Activated naive CD8-positive, alpha-beta T cell (primary cell): ENCODE data around the gene NCAPD2.

Experiments
- H3K27ac Mint-ChIP-seq: one replicate; pipeline ENCODE4 v1.8.0; 2021; ENCODE audit warnings: mixed read lengths
- H3K27me3 Mint-ChIP-seq: one replicate; pipeline ENCODE4 v1.8.0; 2021; ENCODE audit warnings: mixed read lengths
- H3K36me3 Mint-ChIP-seq: one replicate; pipeline ENCODE4 v1.8.0; 2021; ENCODE audit warnings: mixed read lengths
- H3K4me1 Mint-ChIP-seq: one replicate; pipeline ENCODE4 v1.8.0; 2021; ENCODE audit warnings: low read depth, mixed read lengths
- H3K4me3 Mint-ChIP-seq: one replicate; pipeline ENCODE4 v1.8.0; 2021; ENCODE audit warnings: mild to moderate bottlenecking, mixed read lengths
- H3K9me3 Mint-ChIP-seq: one replicate; pipeline ENCODE4 v1.8.0; 2021; ENCODE audit warnings: low read depth, mixed read lengths

Gene NCAPD2

DNA sequence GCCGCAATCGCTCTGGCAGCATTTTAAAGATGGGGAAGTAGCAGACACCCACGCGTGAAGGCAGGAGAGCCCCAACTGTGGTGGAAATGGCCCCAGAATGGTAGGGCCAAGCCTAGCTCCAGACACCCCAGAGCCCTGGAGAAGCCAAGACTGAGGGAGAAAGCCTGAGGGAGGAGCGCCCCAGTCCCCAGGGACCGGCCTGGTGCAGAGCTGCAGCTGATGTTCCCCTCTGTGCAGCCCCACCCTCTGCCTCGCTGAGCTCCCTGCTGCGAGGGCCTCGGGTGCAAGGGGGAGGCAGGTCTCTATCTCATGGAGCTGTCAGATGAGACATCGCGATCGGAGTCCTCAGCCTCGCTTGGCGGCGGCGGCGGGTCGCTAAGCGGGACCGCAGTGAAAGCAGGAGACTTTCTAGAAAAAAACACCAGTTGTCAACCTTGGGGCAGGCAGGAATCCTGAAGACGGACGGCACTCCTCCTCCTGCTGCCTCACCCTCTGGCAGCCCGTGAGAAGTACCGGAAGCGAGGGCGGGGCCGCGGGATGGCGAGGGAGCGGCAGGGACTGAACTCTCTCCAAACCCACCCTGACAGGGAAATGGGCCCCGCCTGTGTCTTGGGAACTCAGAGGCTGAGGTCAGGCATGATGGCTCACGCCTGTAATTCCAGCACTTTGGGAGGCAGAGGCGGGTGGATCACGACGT is 46.4 kb downstream of the NCAPD2 start:
- Mint-ChIP-seq H3K4me3 (peak overlapping the region; percentile 76), H3K4me1 (peaks cover 34% of the 10 kb centered on the region), H3K36me3 (peaks cover 6% of the 10 kb centered on the region), H3K27me3 (no peaks in the 10 kb centered on the region), H3K27ac (peak overlapping the region; percentile 83), H3K9me3 (no peaks in the 10 kb centered on the region)

DNA sequence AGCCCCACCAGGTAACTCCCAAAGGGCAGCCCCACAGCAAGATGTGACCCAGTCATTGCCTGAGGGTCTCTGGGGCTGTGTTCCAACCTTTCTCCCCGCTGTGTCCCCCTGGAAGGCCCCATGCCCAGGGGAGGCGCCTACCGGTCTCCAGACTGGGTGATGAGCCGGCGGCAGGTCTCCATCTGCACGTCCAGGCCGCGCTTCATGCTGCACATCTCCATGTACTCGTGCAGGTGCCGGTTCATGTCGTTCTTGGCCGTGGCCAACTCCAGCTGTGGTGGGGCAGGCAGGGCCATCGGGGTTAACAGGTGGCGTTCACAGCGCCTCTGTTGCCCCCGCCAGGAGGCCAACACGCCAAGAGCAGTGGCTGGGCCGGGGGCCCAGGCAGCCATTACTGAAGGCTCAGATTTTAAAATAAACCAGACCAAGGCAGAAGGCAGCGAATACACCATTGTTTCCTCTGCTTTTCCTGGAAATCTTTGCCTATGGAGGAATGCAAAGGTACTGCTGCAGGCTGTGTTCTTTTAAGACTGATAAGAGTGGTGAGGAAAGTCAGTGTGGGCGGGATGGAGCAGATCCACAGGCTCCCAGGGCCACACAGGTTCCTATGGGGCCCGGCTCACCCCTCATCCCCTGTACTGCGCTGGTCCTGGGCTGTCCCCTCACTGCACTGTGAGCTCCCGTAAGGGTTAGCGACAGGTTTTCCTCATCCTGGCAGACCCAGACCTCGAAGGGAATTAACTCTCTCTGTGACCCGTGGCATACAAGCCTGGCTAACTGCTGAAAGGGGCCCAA is 47.7 kb downstream of the NCAPD2 start:
- H3K36me3 Mint-ChIP-seq: peaks cover 8% of the 10 kb centered on the region
- H3K27me3 Mint-ChIP-seq: no peaks in the 10 kb centered on the region
- H3K27ac Mint-ChIP-seq: no peak overlapping the region
- no peak overlapping the region for H3K4me3 Mint-ChIP-seq
- H3K4me1 Mint-ChIP-seq: peaks cover 31% of the 10 kb centered on the region
- H3K9me3 Mint-ChIP-seq: no peaks in the 10 kb centered on the region

DNA sequence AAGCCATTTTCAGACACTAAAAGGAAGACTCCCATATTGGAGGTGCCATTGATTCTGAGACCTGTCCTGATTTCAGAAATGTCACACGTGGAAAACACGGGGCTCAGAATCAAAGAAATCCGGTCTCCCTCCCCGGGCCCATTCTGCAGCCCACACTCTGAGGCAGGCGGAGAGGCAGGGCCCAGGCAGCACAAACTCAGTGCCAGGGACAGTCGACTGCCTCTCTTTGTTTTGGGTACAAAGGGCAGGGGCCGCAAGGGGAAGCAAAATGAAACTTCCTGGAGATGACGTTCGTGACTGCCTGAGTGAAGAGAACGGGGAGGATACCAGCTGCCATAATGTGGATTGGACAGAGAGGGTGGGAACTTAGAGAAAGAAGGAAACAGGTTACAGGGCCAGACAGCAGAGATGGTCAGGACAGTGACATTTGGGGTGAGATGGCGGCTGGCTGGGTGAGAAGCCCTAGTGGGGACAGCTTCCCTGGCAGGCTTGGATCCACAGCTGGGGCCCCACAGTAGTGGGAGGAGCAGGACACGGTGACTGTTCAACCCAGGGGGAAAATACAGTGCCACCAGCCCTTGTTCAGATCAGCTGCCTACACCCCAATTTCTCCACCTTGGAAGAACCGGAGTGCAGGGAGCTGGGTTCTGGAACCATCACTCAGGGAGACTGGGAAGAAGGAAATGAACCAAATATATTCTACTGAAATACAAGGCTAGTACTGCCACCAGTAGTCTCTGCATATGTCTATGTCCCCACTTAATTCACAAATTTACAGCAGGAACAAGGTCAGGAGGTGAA is 48.5 kb downstream of the NCAPD2 start:
- H3K27ac Mint-ChIP-seq: peak overlapping the region; percentile 22
- H3K36me3 Mint-ChIP-seq: peaks cover 8% of the 10 kb centered on the region

DNA sequence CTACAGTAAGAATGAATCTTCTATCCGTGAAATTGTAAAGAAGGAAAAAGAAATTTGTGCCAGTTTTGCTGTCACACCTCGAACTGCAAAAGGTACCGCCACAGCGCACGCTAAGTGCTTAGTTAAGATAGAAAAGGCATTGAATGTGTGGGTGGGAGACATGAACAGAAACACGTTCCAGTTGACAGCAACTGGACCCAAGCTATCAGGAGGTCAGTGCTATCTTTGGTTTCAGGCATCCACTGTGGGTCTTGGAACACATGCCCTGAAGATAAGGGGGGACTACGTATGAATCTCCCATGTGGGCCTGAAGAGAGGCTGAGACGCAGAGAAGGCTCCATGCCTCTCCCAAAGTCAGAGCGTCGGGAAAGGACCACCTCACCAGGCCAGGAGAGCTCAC is 52.1 kb downstream of the NCAPD2 start:
- Mint-ChIP-seq H3K36me3 (peaks cover 5% of the 10 kb centered on the region), H3K27me3 (no peaks in the 10 kb centered on the region), H3K4me3 (no peak overlapping the region), H3K9me3 (no peaks in the 10 kb centered on the region), H3K4me1 (peaks cover 5% of the 10 kb centered on the region), H3K27ac (no peak overlapping the region)

More for the DNA sequence above, 48.5 kb downstream of the NCAPD2 start:
- no peak overlapping the region for H3K4me3 Mint-ChIP-seq
- no peaks in the 10 kb centered on the region for H3K27me3 Mint-ChIP-seq
- H3K4me1 Mint-ChIP-seq: peaks cover 26% of the 10 kb centered on the region
- H3K9me3 Mint-ChIP-seq: no peaks in the 10 kb centered on the region

DNA sequence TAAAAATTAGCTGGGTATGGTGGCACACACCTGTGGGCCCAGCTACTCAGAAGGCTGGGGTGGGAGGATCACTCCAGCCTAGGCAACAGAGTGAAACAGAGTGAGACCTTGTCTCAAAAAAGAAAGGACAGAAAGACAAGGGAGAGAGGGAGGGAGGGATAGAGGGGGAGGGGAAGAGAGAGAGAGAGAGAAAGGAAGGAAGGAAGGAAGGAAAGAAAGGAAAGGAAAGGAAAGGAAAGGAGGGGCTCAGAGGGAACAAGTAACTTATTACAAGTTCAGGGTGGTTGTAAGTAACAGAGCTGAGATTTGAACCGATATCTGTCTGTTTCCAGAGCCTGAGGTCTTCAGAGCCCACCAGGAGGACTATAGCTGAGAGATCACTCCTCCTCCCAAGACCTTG is 53.7 kb downstream of the NCAPD2 start:
- no peaks in the 10 kb centered on the region for H3K27me3 Mint-ChIP-seq
- no peak overlapping the region for H3K27ac Mint-ChIP-seq
- H3K36me3 Mint-ChIP-seq: peaks cover 5% of the 10 kb centered on the region
- peaks cover 17% of the 10 kb centered on the region for H3K4me1 Mint-ChIP-seq
- no peak overlapping the region for H3K4me3 Mint-ChIP-seq
- no peaks in the 10 kb centered on the region for H3K9me3 Mint-ChIP-seq

DNA sequence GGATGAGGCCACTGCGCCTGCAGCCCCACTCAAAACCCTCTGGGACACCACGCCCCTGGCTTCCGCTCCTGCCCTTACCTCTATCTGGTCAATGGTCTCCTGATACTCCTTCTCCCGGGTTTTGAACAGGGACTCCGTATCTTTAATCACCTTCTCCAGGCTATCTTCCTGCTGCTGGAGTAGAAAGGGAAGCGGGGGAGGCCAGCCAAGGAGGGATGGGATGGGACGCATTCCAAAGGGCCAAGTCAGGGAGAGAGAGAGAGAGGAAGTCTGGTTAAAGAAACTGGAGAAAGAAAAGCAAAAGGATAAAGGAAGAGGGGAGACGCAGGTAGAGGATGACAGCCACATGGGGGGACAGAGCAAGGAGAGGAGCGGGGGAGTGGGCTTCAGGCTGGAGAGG is 54.1 kb downstream of the NCAPD2 start:
- Mint-ChIP-seq H3K27me3 (no peaks in the 10 kb centered on the region), H3K9me3 (no peaks in the 10 kb centered on the region), H3K4me3 (no peak overlapping the region), H3K4me1 (peaks cover 21% of the 10 kb centered on the region), H3K36me3 (peaks cover 5% of the 10 kb centered on the region), H3K27ac (no peak overlapping the region)

DNA sequence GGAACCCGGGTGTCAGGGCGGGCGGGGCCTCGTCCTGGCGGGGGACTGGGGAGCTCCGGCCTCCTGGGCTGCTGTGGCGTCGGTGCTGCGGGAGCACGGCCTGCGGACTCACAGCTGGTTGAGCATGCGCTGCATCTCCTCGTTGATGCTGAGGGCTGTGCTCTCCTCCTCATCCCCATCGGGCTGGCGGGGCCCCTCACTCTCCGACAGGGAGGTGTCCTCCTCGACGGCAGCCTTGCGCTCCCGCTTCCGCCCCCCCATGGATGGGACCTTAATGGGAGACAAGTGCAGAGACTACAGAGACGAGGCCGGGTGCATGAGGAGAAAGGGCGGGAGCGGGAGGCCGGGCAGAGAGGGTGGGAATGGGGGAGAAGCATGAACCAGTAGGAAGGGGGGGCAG is 54.7 kb downstream of the NCAPD2 start:
- Mint-ChIP-seq H3K4me3 (no peak overlapping the region), H3K4me1 (peaks cover 25% of the 10 kb centered on the region), H3K27me3 (no peaks in the 10 kb centered on the region), H3K36me3 (peaks cover 5% of the 10 kb centered on the region), H3K27ac (no peak overlapping the region), H3K9me3 (no peaks in the 10 kb centered on the region)

DNA sequence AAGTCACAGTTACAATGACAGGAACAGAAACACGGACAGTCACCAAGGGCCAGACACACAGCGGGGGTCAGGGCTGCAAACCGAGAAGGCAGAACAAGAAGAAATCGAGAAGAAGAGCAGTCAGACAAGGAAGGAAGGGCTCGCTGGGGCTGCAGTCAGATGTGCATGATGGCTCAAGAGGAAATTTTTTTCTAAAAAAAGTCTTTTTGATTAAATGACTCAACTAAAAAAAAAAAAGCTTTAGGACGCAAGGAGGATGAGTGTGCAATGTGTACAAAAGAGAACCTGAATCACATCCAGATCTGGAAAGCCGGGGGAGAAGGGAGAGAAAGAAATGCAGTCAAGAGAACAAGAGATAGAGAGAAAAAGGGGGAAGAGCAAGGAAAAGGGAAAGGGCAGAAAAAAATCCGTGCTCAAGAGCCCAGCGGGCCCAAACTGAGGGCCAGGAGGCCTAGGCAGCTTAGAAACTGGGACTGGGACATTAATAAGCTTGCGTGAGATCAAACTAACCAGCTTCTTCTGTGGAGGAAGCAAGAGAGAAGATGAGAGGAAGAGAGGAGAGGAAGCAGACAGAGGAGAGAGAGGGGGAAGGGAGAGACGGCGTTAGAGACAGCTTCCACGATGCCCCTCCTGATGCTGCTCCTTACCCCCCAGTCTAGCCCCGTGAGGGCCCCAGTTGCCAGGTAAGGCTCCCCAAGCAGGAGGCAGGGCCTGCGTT is 55.2 kb downstream of the NCAPD2 start:
- H3K27ac Mint-ChIP-seq: no peak overlapping the region
- H3K27me3 Mint-ChIP-seq: no peaks in the 10 kb centered on the region

DNA sequence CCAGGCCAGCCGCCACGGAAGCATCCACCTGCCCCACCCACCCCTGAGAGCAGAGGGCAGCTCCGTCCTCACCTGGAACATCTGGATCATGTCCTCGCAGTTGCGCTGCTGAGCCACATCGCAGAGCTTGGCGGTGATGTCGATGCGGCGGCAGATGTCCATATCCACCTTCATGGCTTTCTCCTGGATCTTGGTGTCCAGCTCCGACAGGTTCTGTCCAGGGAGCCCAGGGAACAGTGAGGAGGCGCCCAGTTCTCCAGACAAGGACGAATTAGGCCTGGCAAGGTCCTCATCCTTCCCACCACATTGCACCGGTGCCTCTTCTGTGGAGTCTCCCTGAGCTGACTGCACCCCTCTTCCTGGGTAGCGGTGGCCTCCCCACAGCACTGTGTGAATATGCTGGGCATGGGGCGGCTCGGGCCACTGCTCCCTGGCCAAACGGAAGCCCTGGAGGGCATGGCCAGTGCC is 55.8 kb downstream of the NCAPD2 start:
- peaks cover 37% of the 10 kb centered on the region for H3K4me1 Mint-ChIP-seq
- H3K36me3 Mint-ChIP-seq: peaks cover 5% of the 10 kb centered on the region
- no peaks in the 10 kb centered on the region for H3K9me3 Mint-ChIP-seq
- H3K4me3 Mint-ChIP-seq: no peak overlapping the region
- no peak overlapping the region for H3K27ac Mint-ChIP-seq
- no peaks in the 10 kb centered on the region for H3K27me3 Mint-ChIP-seq

More for the DNA sequence above, 55.2 kb downstream of the NCAPD2 start:
- Mint-ChIP-seq H3K36me3 (peaks cover 5% of the 10 kb centered on the region), H3K4me1 (peaks cover 31% of the 10 kb centered on the region), H3K9me3 (no peaks in the 10 kb centered on the region), H3K4me3 (no peak overlapping the region)

DNA sequence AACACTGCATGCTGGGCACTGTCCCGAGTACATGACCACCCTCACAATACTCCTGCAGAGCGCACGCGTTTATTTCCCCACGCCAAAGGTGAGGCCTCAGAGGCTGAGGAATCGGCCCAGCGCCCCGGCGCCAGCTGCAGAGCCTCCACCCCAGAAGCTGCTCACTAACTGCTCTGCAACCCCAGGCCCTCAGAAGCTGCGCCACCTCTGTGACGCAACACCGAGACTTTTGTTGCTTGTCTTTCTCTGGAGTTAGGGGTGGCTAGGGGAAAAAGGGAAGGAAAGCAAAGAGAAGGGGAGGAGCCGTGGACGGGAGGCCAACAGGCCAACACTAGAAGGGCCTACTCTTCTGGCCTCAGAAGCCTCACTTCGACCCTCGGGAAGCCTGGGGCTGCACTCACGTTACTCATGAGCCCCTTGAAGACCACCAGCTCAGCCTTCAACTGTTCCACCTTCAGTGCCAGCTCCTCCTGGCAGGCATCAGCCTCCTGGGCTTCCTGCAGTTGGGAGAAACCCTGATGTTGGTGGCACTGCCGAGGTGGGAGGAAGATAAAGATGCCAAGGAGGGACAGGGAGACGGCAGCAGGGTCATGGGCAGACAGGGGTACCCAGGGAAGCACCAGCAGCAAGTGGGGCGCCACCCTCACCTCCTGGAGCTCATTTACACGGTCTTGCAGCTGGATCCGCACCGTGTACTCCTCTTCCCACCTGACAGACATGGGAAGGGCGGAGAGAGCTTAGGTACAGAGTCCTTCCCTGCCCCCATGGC is 56.6 kb downstream of the NCAPD2 start:
- Mint-ChIP-seq H3K27ac (no peak overlapping the region), H3K36me3 (peaks cover 5% of the 10 kb centered on the region), H3K4me1 (peaks cover 42% of the 10 kb centered on the region)

DNA sequence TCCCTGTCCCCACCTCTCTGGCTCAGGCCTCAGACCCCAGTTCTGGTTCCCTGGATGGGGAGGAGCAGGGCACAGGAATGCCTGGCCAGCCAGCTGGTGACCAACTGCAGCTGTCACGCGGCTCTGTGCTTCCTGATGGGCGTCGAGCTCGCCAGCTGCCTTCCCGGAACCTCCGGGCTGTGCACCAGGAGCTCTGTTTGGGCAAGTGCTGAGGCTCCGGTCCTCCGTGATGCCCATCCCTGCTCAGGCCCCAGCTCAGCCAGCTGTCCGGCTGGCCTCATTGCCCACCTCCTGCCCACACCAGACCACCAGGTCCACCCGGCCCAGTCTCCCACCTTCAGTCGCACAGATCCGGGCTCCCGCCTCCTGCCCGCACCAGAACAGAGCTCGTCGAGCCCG is 57.2 kb downstream of the NCAPD2 start:
- Mint-ChIP-seq H3K4me1 (peaks cover 42% of the 10 kb centered on the region), H3K9me3 (no peaks in the 10 kb centered on the region), H3K27ac (no peak overlapping the region), H3K27me3 (no peaks in the 10 kb centered on the region), H3K4me3 (no peak overlapping the region), H3K36me3 (peaks cover under 1% of the 10 kb centered on the region)

More for the DNA sequence above, 56.6 kb downstream of the NCAPD2 start:
- H3K27me3 Mint-ChIP-seq: no peaks in the 10 kb centered on the region
- no peaks in the 10 kb centered on the region for H3K9me3 Mint-ChIP-seq
- H3K4me3 Mint-ChIP-seq: no peak overlapping the region

DNA sequence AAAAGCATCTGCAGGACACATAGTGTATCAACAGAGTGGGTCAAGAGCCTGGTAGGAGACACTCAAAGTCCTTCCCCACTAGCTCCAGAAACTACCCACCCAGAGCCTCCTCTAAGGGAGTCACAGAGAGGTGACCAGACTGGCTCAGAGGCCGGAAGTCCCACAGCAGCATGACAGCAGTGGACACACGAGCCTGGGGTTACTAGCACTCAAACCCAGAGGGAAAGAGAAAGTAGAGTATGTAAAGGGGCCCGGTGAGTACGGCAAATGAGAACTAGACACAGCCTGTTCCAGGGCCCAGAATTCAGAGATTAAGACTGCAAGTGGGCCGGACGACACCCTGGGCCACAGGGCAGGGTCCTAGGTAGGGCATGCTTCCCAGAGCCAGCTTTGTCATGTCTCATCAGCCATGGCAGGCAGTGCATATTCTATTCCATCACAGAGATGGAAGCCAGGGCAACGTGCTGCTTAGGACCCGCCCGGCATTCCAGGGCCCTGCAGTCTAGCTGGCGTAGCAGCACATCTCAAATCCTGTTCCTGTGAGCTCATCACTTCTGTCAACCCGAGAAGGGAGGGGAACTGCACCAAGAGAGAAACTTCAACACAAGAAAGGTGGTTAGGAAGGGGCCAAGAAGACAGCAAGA is 57.7 kb downstream of the NCAPD2 start:
- Mint-ChIP-seq H3K4me1 (peaks cover 45% of the 10 kb centered on the region), H3K4me3 (no peak overlapping the region), H3K27me3 (no peaks in the 10 kb centered on the region), H3K9me3 (no peaks in the 10 kb centered on the region), H3K27ac (no peak overlapping the region), H3K36me3 (no peaks in the 10 kb centered on the region)

DNA sequence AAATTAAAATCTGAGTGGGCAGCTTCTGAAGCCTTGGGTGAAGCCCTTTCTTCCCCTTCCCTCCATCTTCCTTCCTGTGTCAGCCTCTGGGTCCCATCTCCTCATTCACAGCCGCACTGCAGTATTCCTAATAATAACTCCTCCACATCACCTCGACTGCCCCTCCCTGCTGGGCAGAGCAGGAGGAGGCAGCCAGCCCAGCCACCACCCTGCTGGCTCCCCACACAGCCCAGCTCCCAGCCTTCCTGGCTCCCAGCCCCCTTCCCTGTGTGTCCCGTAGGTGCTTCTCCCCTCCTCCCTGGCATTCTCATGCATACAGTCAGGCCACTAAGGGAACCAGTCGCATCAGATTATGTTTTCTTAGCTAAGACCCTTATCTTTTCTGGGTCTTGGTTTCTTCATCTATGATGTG is 58.2 kb downstream of the NCAPD2 start:
- Mint-ChIP-seq H3K27me3 (no peaks in the 10 kb centered on the region), H3K9me3 (no peaks in the 10 kb centered on the region), H3K4me3 (no peak overlapping the region), H3K27ac (no peak overlapping the region), H3K4me1 (peaks cover 46% of the 10 kb centered on the region), H3K36me3 (no peaks in the 10 kb centered on the region)
